Psoas muscle (tissue), 8 donors: ENCODE data around the gene AGXT. TPM values are rescaled to one million over a fixed set of nuclear protein-coding genes. Genes with fewer than 3 reads are reported as not detected.

Experiments
- ATAC-seq, 4 donors: fragments of 200-7000 bp; cut with Tn5 transposase; one replicate each; pipeline ENCODE4 v1.9.1; 2020; ENCODE audit warnings: moderate library complexity in 3 of 4, mild to moderate bottlenecking in 2 of 4
- DNase-seq, 2 donors: peaks; one replicate each; pipeline ENCODE4 v3.0.0-alpha.2; 2020
- H3K27ac ChIP-seq: fragments of 200-600 bp; one replicate; pipeline ENCODE4 v1.8.0; 2022
- H3K27me3 ChIP-seq, 3 donors: fragments of 200-600 bp in 1 of 3; one replicate each; pipeline versions ENCODE4 v1.6.1 to v1.8.0; 2013 to 2022; ENCODE audit warnings: low read length in 2 of 3, mild to moderate bottlenecking in 2 of 3, moderate library complexity in 1 of 3; ENCODE audit not compliant: insufficient read depth in 3 of 3
- H3K36me3 ChIP-seq, 2 donors: fragments of 200-600 bp in 1 of 2; one replicate each; pipeline versions ENCODE4 v1.6.1 to v1.8.0; 2013 to 2022; ENCODE audit warnings: low read depth in 1 of 2, mild to moderate bottlenecking in 1 of 2, moderate library complexity in 1 of 2; ENCODE audit not compliant: insufficient read depth in 1 of 2
- H3K4me1 ChIP-seq: fragments of 200-600 bp; one replicate; pipeline ENCODE4 v1.8.0; 2022
- H3K4me3 ChIP-seq: fragments of 200-600 bp; one replicate; pipeline ENCODE4 v1.8.0; 2022; ENCODE audit warnings: mild to moderate bottlenecking
- H3K9me3 ChIP-seq: fragments of 200-600 bp; one replicate; pipeline ENCODE4 v1.8.0; 2022
- CTCF ChIP-seq: fragments of 200-600 bp; IDR thresholded peaks from one replicate; pipeline ENCODE4 v1.8.0; 2022; ENCODE audit warnings: antibody characterized with exemption
- WGBS, 3 donors: extraction: QIAGEN DNeasy Blood & Tissue Kit; methylation state at CpG; one replicate each; pipeline versions ENCODE4 v1.1.6 to v1.1.7; 2013; 5-methylcytosine and 5-hydroxymethylcytosine counted together
- intact Hi-C, 2 donors: fragments of 100-400 bp; cut with DNase I; formaldehyde crosslinking; loops; one replicate each; pipeline versions ENCODE4 v1.11.0 to v1.14.2; 2022
- polyA plus RNA-seq, 3 donors: library from polyadenylated mRNA; stranded (reverse); fragments of 200-250 nt; gene quantifications; one replicate each; pipeline ENCODE4 v1.2.3, GENCODE V29; 2013
- total RNA-seq, 4 donors: library from RNA; stranded (reverse); fragmentation: NEBNext Ultra II Directional in 2 of 4; extraction: Animal tissue kit (Norgen Biotek cat#: 25700) in 2 of 4; gene quantifications; one replicate each; pipeline versions ENCODE4 v1.2.1 to v1.2.4, GENCODE V29; 2021 to 2023
- donor health status: healthy with polysubstance abuse.
- donor health status: DM: no; HTN: no; CAD: no; lungs with moderate emphysema.
- donor health status: Bipolar disorder and iron deficiency.
- donor health status: healthy.
- donor health status: DM: yes; HTN: yes; CAD: no.
- donor health status: DM: no; HTN: no; CAD: no.
- donor health status: DM: no; HTN: no; CAD: no.
- donor health status: DM: yes; HTN: yes; CAD: no.

The AGXT gene
- total and polyA plus RNA-seq, 7 donors: 0.11 to 1.3 (median 0.30) TPM; not detected in 4

DNA sequence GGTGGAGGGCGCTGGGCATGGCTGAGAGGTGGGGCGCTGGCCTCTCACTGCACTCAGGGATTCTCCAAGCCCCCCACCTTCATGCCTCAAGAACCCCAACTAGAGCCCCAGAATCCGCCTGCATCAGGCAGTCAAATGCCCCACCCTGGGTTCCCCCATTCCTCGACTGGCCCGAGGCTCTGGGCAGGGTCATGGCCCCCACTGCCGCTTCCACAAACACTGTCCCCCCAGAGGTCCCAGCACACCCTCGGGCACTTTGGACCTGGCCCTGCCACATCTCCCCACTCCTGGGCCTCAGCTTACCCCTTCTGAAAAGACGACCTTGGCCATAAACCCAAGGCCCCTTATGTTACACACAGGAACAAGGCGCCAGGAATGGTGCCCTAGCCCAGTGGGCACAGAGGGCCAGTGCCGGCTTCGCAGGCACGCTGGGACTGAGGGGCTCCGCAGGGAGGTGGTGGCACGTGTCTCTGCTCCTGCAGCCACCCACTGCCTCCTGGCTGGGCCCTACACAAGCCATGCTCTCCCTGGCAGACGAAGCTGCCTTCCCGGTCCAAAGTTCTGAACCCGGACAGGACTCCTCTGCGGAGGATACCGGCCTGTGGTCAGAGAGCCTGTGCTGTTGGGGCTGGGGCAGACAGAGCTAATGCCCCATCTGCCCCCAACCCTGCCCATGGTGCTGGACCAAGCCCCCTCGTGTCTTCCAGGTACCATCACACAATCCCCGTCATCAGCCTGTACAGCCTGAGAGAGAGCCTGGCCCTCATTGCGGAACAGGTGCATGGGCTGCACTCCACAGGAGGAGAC, 6.8 kb downstream of the AGXT start:
- intact Hi-C loops: no loop called here
- Histone ChIP-seq H3K4me1 (no peaks in the 10 kb centered on the region), H3K4me3 (no peak overlapping the region), H3K9me3 (no peaks in the 10 kb centered on the region), H3K27me3 (no peaks in the 10 kb centered on the region), H3K36me3 (no peaks in the 10 kb centered on the region), H3K27ac (no peak overlapping the region)
- WGBS, 3 donors: 81 to 91% (median 82%) methylated on average over 20 to 22 of the region's 22 CpGs
- ATAC-seq: no peak
- TF ChIP-seq CTCF: no peak
- DNase-seq: no peak

DNA sequence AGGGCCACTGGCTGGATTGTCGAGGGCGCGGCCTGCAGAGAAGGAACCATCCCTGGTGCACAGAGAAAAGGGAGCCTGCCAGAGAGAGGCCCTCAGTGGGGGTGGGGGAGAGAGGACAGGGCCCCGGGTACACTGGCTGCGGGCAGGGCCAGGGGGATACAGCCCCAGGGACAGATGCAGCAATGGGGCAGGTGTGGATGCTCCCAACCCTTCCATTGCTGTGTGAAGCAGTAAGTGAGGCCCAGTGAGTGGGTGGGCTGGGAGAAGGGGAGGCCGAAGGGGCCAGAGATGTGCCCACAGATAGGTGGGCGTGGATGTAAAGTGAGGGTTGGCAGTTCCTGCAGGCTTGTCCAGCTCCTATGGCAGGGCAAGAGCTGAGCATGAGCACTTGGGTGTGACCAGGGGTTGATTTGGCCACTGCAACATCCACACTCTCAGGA, 7.4 kb downstream of the AGXT start:
- H3K36me3 ChIP-seq: no peaks in the 10 kb centered on the region
- no peaks in the 10 kb centered on the region for H3K27me3 ChIP-seq
- H3K9me3 ChIP-seq: no peaks in the 10 kb centered on the region
- H3K27ac ChIP-seq: no peak overlapping the region
- ATAC-seq: no peak
- intact Hi-C loops: no loop called here
- no peak for DNase-seq
- H3K4me1 ChIP-seq: no peaks in the 10 kb centered on the region
- 51 to 60% (median 60%) methylated on average over 7 of the region's 7 CpGs for WGBS, 3 donors
- no peak overlapping the region for H3K4me3 ChIP-seq
- no peak for TF ChIP-seq CTCF

- H3K27ac ChIP-seq: no peak overlapping the region
- H3K27me3 ChIP-seq: no peaks in the 10 kb centered on the region
- H3K9me3 ChIP-seq: no peaks in the 10 kb centered on the region
- TF ChIP-seq CTCF: no peak
- DNase-seq (no peak), ATAC-seq (no peak)
- 68 to 85% (median 69%) methylated on average over 16 to 18 of the region's 18 CpGs for WGBS, 3 donors
- H3K4me3 ChIP-seq: no peak overlapping the region
- H3K4me1 ChIP-seq: no peaks in the 10 kb centered on the region
- intact Hi-C loops: no loop called here
- H3K36me3 ChIP-seq: no peaks in the 10 kb centered on the region
Measured at GRCh38 chr2:240876475-240877251, 8.0 kb downstream of the AGXT start.

GRCh38 chr2:240877460-240878340, 9.1 kb downstream of the AGXT start:
- intact Hi-C loops: no loop called here
- Histone ChIP-seq H3K27ac (no peak overlapping the region), H3K4me1 (no peaks in the 10 kb centered on the region), H3K9me3 (no peaks in the 10 kb centered on the region), H3K4me3 (no peak overlapping the region), H3K36me3 (no peaks in the 10 kb centered on the region), H3K27me3 (no peaks in the 10 kb centered on the region)
- no peak for TF ChIP-seq CTCF
- WGBS, 3 donors: 85 to 91% (median 85%) methylated on average over 40 of the region's 40 CpGs
- ATAC-seq: no peak
- no peak for DNase-seq
